Right lobe of liver (tissue), 6 donors: ENCODE measurements around the gene NR6A1. TPM values are rescaled to one million over a fixed set of nuclear protein-coding genes. Genes with fewer than 3 reads are reported as not detected.

Experiments used
- ATAC-seq, 4 donors: fragments of 200-7000 bp; cut with Tn5 transposase; one replicate each; pipeline ENCODE4 v1.9.1; 2020; ENCODE audit warnings: mild to moderate bottlenecking in 4 of 4, moderate library complexity in 4 of 4
- DNase-seq, 3 donors: peaks; one replicate each; pipeline ENCODE4 v3.0.0-alpha.2; 2020
- H3K27ac ChIP-seq, 3 donors: fragments of 200-600 bp; one replicate each; pipeline ENCODE4 v1.8.0; 2022
- H3K27me3 ChIP-seq, 2 donors: fragments of 200-600 bp; one replicate each; pipeline ENCODE4 v1.8.0; 2022
- H3K36me3 ChIP-seq, 4 donors: fragments of 200-600 bp; sonication (generic) in 1 of 4; one replicate each; pipeline versions ENCODE4 v1.5.1 to v1.8.0; 2017 to 2022; ENCODE audit warnings: control low read depth in 1 of 4
- H3K4me1 ChIP-seq, 4 donors: fragments of 200-600 bp; sonication (generic) in 1 of 4; one replicate each; pipeline versions ENCODE4 v1.5.1 to v1.8.0; 2017 to 2022; ENCODE audit warnings: control low read depth in 1 of 4
- H3K4me3 ChIP-seq, 3 donors: fragments of 200-600 bp; one replicate each; pipeline ENCODE4 v1.8.0; 2022
- H3K9me3 ChIP-seq, 4 donors: fragments of 200-600 bp; sonication (generic) in 1 of 4; one replicate each; pipeline versions ENCODE4 v1.5.1 to v1.8.0; 2017 to 2022; ENCODE audit warnings: control low read depth in 1 of 4
- CTCF ChIP-seq, 4 donors: fragments of 200-600 bp in 3 of 4; fragments of 450-650 bp in 1 of 4; IDR thresholded peaks; one replicate each; pipeline versions ENCODE4 v1.5.1 to v1.8.0; 2016 to 2022; ENCODE audit warnings: antibody characterized with exemption in 4 of 4, mild to moderate bottlenecking in 2 of 4
- POLR2A ChIP-seq: fragments of 450-650 bp; IDR thresholded peaks from one replicate; pipeline ENCODE4 v1.6.1; 2017; ENCODE audit warnings: antibody characterized with exemption, mild to moderate bottlenecking
- WGBS: methylation state at CpG from one replicate; pipeline ENCODE4 v1.1.6; 2018; ENCODE audit warnings: low coverage, low lambda C conversion rate; ENCODE audit not compliant: insufficient coverage; ENCODE audit errors: missing lambda C conversion rate; 5-methylcytosine and 5-hydroxymethylcytosine counted together
- intact Hi-C, 2 donors: fragments of 100-400 bp; cut with DNase I; formaldehyde crosslinking; loops; one replicate each; pipeline versions ENCODE4 v1.11.2 to v1.14.1; 2022
- total RNA-seq, 6 experiments: library from RNA; depleted of rRNA in 2 of 6; stranded (reverse); fragments of >200 nt in 2 of 6; fragmentation: NEBNext Ultra II Directional in 3 of 6; extraction: Animal tissue kit (Norgen Biotek cat#: 25700) in 3 of 6; gene quantifications; one replicate each; pipeline versions ENCODE4 v1.1.0 to v1.2.4, GENCODE V29; 2016 to 2023
- donor health status: DM: no; HTN: yes; CAD: no.
- donor health status: DM: no; HTN: no; CAD: no.
- donor health status: DM: no; HTN: no; CAD: no.
- donor health status: DM: no; HTN: yes; CAD: no.
- donor health status: DM: no; HTN: yes; CAD: no.

The NR6A1 gene
- total RNA-seq, 6 experiments from 2014 or later: 1.3 to 3.6 (median 1.9) TPM

- intact Hi-C loops: no loop called here
- DNase-seq: no peak
- H3K9me3 ChIP-seq: no peaks in the 10 kb centered on the region
- H3K27ac ChIP-seq: peak overlapping the region in 1 of 3 donors; percentile 62
- 41% methylated on average over 3 of the region's 3 CpGs for WGBS
- no peak for ATAC-seq
- TF ChIP-seq CTCF (IDR thresholded peaks at IDR 0.05) (no peak), POLR2A (no peak)
- peak overlapping the region in 1 of 3 donors; percentile 58 for H3K4me3 ChIP-seq
- no peaks in the 10 kb centered on the region for H3K27me3 ChIP-seq
- H3K4me1 ChIP-seq: peaks cover 0 to 46% (median 8%) of the 10 kb centered on the region in 4 donors
- H3K36me3 ChIP-seq: no peaks in the 10 kb centered on the region
Measured at GRCh38 chr9:124594225-124594624, 176.9 kb downstream of the NR6A1 start.

DNA sequence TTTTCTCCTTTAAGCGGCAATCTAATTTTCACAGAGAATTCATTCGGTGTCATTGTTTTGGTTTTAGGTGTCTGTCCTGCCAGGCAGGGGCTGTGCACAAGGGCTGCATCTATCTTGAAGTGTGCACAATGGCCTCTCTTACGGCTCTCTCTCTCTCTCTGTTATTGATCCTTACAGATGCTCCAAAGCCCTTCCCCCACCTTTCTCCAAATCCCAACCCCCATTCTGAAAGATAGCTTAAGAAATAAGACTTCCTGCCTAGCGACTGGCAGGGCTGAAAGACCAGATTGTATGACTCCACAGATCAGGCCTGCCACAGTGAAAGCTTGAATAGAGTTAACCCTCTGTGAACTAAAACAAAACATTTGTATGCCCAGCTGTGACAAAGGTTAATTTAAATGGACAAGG is 177.5 kb downstream of the NR6A1 start:
- no peak overlapping the region for H3K27ac ChIP-seq
- no peaks in the 10 kb centered on the region for H3K27me3 ChIP-seq
- peaks cover 0 to 46% (median 8%) of the 10 kb centered on the region in 4 donors for H3K4me1 ChIP-seq
- DNase-seq: no peak
- ATAC-seq: peak in 1 of 4 donors; percentile 3
- H3K9me3 ChIP-seq: no peaks in the 10 kb centered on the region
- intact Hi-C loops: no loop called here
- TF ChIP-seq CTCF (IDR thresholded peaks at IDR 0.05): no peak
- no peak for TF ChIP-seq POLR2A
- no peaks in the 10 kb centered on the region for H3K36me3 ChIP-seq
- 32% methylated on average over 4 of the region's 4 CpGs for WGBS
- H3K4me3 ChIP-seq: peak overlapping the region in 1 of 3 donors; percentile 58

- no peak overlapping the region for H3K27ac ChIP-seq
- no peaks in the 10 kb centered on the region for H3K36me3 ChIP-seq
- intact Hi-C loops: no loop called here
- H3K4me3 ChIP-seq: peak overlapping the region in 1 of 3 donors; percentile 58
- no peaks in the 10 kb centered on the region for H3K27me3 ChIP-seq
- no peaks in the 10 kb centered on the region for H3K9me3 ChIP-seq
- no peak for ATAC-seq
- DNase-seq: no peak
- peaks cover 0 to 46% (median 8%) of the 10 kb centered on the region in 4 donors for H3K4me1 ChIP-seq
- WGBS: 83% methylated on average over 3 of the region's 3 CpGs
- no peak for TF ChIP-seq POLR2A
- no peak for TF ChIP-seq CTCF (IDR thresholded peaks at IDR 0.05)
Measured at GRCh38 chr9:124593200-124593599, 177.9 kb downstream of the NR6A1 start.

GRCh38 chr9:124590889-124591641 is 180.0 kb downstream of the NR6A1 start:
- Histone ChIP-seq H3K27ac (no peak overlapping the region), H3K4me1 (peaks cover 0 to 37% (median 6%) of the 10 kb centered on the region in 4 donors), H3K27me3 (no peaks in the 10 kb centered on the region), H3K9me3 (no peaks in the 10 kb centered on the region), H3K36me3 (no peaks in the 10 kb centered on the region), H3K4me3 (no peak overlapping the region)
- 94% methylated on average over 4 of the region's 6 CpGs for WGBS
- DNase-seq (no peak), ATAC-seq (no peak)
- TF ChIP-seq CTCF (IDR thresholded peaks at IDR 0.05) (no peak), POLR2A (no peak)
- intact Hi-C loops: no loop called here
